ENCODE data around the gene NEK11. TPM values are rescaled to one million over a fixed set of nuclear protein-coding genes. Genes with fewer than 3 reads are reported as not detected.

Gene NEK11
- 1.9 and 3.0 TPM in 2 replicates for total RNA-seq

GRCh38 chr3:131026321-131027151 lies at the start of gene NEK11, which contains the start of gene ASTE1:
Gene NEK11, plus strand, starts transcription at chr3:131026877. Its CDS starts 2,832 bp downstream, at chr3:131029709.
Gene ASTE1, minus strand, starts transcription at chr3:131026825. Its CDS starts 1,519 bp downstream, at chr3:131025306.

GRCh38 chr3:131381445-131382291 lies 355.0 kb downstream of the NEK11 start, which contains the start of gene NUDT16:
Gene NUDT16, plus strand, starts transcription at chr3:131381774. Its CDS starts 31 bp downstream, at chr3:131381805.

Other genes starting within 250 kb of the NEK11 start
- gene ATP2C1, start 132.8 kb upstream of the NEK11 start, total RNA-seq, result 94.7 and 211 TPM in 2 replicates
- 3.9 and 6.0 TPM in 2 replicates for gene ASTE1, start 52 bp upstream of the NEK11 start, total RNA-seq

Measured in bladder microvascular endothelial cell (primary cell).